ENCODE results near the gene SARNP.

GRCh38 chr12:55718624-55719275 is 98.8 kb downstream of the SARNP start:
- TF ChIP-seq, protein P1, sequence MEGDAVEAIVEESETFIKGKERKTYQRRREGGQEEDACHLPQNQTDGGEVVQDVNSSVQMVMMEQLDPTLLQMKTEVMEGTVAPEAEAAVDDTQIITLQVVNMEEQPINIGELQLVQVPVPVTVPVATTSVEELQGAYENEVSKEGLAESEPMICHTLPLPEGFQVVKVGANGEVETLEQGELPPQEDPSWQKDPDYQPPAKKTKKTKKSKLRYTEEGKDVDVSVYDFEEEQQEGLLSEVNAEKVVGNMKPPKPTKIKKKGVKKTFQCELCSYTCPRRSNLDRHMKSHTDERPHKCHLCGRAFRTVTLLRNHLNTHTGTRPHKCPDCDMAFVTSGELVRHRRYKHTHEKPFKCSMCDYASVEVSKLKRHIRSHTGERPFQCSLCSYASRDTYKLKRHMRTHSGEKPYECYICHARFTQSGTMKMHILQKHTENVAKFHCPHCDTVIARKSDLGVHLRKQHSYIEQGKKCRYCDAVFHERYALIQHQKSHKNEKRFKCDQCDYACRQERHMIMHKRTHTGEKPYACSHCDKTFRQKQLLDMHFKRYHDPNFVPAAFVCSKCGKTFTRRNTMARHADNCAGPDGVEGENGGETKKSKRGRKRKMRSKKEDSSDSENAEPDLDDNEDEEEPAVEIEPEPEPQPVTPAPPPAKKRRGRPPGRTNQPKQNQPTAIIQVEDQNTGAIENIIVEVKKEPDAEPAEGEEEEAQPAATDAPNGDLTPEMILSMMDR (IDR thresholded peaks at IDR 0.05), result no peak
- no peak for TF ChIP-seq EZH2phosphoT487 (IDR thresholded peaks at IDR 0.05)
